ENCODE data around the gene ELAVL2. TPM values are rescaled to one million over a fixed set of nuclear protein-coding genes. Genes with fewer than 3 reads are reported as not detected.
A peak's percentile ranks its signal among the peaks of the same experiment; 100 is the strongest.

Gene ELAVL2
- total RNA-seq, 1 experiment from 2014 or later, result not detected

DNA sequence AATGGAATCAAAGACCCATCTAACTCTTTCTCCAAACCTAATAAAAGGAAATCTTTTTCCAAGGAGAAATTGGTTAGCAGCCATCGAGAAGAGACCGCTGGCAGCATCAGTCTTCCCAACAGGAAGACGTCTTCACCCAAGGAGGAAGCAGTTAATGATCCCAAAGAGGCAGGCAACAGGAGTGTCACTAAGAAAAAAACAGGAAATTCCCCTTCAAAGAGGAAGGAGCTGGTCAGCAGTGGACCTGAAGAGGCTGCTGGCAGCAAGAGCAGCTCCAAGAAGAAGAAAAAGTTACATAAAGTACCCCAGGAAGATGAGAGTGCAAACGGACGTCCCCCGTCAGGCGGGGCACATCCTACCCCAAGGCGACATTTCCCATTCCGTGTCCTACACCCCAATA lies 143.7 kb downstream of the ELAVL2 start:
- in situ Hi-C loops (cut with HindIII; ENCODE audit: low sequenced_read_pairs), result no loop called here
- DNase-seq (ENCODE audit: low spot score), result no peak

DNA sequence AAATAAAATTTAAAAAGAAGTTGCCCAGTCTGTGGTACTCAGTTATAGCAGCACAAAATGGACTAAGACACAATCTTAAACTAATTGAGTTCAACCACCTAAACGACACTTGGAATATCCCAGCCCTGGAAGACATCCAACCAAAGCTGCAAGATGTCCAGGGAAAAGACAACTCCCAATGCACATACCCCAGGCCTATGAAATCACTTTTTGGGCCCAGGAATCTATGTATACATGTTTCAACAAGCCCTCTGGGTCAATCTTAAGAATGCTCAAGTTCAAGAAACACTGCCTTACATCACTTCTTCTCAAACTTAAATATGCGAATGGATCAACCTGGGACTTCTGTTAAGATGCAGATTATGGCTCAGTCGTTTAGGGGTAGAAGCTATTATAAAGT lies 148.6 kb downstream of the ELAVL2 start:
- in situ Hi-C loops (cut with HindIII; ENCODE audit: low sequenced_read_pairs), result no loop called here
- peak; percentile 16 for DNase-seq (ENCODE audit: low spot score)

DNA sequence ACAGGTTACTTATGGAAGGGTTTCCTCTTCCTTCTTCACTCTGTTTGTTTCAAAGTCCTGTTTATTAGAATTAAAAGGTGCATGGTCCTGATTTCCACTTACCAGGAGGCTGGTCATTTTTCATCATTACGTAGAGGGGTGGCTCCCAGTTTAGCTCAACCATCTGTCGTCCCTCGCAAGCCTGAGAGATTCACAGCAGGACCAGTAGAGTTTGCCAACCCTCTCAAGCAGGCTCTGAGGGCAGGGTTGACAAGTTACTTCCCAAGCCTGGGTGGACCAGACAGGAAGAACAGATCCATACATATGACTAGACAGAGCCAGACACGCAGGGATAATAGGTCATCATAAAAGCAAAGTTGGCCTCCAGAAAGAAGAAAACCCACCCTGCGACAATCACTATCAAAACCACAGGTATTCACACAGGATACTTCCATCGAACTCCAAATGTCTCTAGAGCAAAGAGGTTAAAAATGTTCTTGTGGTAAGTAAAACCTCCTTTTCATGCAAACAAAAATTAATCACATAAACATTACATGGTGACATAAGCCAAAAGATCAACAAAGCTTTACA lies 151.9 kb downstream of the ELAVL2 start:
- DNase-seq (ENCODE audit: low spot score), result peak; percentile 98
- in situ Hi-C loops (cut with HindIII; ENCODE audit: low sequenced_read_pairs), result no loop called here

DNA sequence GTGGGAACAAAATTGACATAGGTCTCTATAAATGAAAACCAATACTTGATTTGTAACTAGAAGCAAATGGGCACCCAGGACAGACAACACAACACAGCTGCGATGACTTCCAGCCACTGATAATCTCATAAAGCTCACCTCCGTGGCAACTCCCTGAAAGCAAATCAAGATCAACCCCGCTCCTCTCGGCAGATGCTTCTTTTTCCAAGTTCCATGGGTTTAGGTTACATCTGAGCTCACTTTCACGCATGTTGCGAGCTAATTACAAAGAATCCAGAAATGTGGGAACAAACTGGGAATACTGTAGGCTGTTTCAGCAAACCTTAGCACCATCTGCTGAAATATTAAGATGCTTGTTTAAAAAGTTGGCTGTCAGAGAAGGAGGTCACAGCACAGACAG lies 153.9 kb downstream of the ELAVL2 start:
- in situ Hi-C loops (cut with HindIII; ENCODE audit: low sequenced_read_pairs), result no loop called here
- no peak for DNase-seq (ENCODE audit: low spot score)

DNA sequence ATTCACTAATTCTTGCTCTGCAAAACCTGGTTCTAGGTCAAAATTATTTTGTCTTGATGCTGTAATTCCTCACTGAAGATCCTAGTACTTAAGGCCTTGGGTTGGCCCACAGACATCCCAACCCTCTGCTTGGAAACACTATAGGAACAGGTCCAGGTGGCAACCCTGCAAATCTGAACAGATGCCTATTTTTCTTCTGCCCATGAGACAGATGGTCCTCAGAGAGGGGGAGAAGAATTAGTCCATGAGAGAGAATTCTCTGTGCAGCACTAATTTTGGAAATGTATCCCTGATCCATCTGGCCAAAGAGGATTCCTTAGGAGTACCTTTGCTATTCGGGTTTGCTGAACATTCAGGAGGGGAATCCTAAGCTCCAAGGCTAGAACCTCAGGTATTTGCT lies 156.3 kb downstream of the ELAVL2 start:
- in situ Hi-C loops (cut with HindIII; ENCODE audit: low sequenced_read_pairs), result no loop called here
- peak; percentile 98 for DNase-seq (ENCODE audit: low spot score)

DNA sequence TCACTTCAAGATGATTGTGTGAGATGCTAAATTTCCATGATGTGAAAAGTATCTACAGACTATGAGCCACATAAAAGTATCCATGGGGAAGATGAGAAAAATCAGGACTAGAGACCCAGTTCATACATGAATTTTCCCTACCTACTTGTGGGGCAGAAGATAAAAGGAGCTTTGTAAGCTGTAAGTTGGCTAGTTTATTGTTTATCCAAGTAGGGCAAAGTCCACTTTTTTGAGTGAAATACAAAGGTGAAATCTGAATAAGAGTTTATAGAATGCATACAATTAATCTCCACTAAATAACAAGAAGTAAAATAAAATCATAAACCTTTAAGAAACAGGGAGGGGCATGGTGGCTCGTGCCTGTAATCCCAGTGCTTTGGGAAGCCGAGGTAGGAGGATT lies 160.4 kb downstream of the ELAVL2 start:
- in situ Hi-C loops (cut with HindIII; ENCODE audit: low sequenced_read_pairs), result no loop called here
- no peak for DNase-seq (ENCODE audit: low spot score)

DNA sequence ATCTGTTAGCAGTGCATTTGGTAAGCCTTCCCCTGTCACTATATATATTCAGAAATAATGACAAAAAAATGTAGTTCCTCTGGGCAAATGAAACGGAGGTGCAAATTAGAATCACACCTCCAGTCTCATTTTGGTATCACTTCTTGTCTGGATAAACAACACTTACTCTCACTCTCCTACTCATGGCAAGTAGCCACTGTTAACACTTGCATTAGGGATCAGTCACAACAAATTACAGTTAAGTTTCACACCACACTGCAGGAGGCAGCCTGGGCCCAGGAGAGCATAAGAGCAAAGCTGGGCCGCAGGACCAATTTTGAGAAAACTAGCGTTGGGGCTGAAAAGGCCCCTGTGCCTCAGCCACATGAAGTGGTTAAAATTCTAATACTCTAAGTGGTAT lies 161.0 kb downstream of the ELAVL2 start:
- no peak for DNase-seq (ENCODE audit: low spot score)
- in situ Hi-C loops (cut with HindIII; ENCODE audit: low sequenced_read_pairs), result no loop called here

DNA sequence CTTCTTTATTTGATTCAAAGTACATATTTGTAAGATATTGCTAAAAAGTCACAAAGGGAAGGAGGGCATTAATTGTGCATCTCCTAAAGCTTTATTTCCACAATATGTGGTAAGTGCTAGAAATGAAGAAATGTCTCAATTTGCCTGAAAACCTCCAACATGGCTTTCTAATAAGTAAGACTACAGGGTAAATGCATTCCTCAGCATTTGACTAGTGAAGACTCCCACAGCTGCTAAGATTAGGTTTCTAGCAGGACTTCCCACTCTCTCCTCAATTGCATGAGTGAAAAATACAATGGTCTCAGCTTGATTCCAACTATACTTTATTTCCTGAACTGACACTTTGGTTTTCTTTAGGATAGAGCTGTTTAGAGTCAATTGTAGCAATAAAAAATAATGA lies 162.1 kb downstream of the ELAVL2 start:
- in situ Hi-C loops (cut with HindIII; ENCODE audit: low sequenced_read_pairs), result no loop called here
- no peak for DNase-seq (ENCODE audit: low spot score)

DNA sequence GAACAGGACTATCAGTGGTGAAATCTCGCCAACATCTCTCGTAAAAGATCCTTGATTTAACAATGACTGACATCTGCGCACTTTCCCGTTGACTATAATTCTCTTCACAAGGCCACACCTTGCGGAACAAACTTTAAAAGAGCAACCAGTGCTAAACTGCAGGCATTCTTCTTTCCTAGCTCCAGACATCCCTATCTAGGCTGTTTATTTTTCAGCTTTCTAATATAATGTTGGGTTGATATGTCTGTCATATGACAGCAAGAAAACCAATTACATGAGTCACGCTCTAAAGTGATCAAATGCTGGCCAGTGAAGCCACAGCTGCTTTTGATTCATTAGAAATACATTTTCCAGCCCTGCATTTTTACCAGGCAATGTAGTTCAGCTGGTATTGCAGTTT lies 162.5 kb downstream of the ELAVL2 start:
- in situ Hi-C loops (cut with HindIII; ENCODE audit: low sequenced_read_pairs), result no loop called here
- no peak for DNase-seq (ENCODE audit: low spot score)

DNA sequence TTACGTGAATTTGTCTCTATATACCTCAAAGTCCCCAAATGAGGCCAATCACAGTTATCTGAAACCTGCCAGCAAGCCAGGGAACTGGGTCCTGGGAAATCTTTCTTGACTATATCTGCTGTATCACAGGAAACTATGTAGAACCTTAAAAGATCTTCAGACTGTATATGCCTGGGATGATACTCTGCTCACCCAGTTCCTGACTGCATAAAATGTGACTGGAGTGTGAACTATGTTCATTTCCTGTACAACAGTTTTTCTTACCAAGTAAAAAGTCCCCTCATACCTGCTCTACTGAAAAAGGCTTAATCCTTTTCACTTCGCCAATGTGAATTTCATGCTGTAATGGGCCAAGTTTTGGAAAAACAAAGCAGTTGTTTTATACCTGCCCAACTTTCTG lies 162.9 kb downstream of the ELAVL2 start:
- in situ Hi-C loops (cut with HindIII; ENCODE audit: low sequenced_read_pairs), result no loop called here
- DNase-seq (ENCODE audit: low spot score), result no peak

DNA sequence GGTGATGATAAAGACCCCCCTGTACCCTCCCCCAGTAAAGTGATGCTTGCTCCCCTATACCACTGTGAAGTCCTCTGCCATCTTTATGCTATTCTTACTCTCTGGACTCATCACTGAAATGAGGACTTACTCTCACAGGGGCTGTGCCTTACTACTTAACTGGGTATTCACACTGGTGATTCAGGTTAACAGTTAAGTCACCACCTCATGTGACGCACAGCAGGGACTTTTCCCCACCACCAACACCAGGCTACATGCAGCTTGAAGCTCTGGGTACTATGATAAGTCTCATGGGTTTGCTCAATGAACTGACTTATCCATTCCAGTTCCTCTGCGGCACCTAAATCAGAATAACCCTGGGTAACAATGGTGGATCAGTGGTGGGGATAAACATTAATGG lies 163.7 kb downstream of the ELAVL2 start:
- in situ Hi-C loops (cut with HindIII; ENCODE audit: low sequenced_read_pairs), result no loop called here
- no peak for DNase-seq (ENCODE audit: low spot score)

DNA sequence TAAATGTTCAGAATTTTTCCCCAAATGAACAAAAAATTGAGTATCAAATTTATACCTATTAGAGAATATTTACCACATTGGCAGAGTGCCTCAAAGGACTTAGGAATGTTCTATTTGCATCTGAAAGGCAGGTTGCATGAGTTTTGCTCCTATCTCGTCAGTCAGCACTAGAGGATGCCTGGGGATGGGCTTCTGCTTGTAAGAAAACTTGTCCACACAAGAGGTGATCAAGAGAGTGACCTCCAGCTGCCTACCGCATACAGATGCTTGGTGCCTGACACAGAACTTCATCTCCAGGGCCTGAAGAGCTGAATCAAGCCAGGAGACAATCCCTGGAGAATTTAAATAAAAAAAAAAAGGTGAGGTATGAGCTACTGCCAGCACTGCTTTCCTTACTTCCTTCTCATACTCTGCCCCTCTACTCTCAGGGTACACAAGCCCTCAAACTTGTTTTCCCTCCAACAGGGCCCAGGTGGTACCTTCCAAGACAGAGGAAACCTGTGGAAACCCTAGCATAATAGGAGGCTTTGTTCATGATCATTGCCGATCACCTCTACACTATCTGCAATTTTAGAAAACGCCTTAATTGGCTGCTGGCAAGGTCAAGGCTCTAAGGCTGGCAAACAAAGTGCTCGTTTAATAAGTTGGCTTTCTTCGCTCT lies 166.6 kb downstream of the ELAVL2 start:
- no peak for DNase-seq (ENCODE audit: low spot score)
- in situ Hi-C loops (cut with HindIII; ENCODE audit: low sequenced_read_pairs), result no loop called here

DNA sequence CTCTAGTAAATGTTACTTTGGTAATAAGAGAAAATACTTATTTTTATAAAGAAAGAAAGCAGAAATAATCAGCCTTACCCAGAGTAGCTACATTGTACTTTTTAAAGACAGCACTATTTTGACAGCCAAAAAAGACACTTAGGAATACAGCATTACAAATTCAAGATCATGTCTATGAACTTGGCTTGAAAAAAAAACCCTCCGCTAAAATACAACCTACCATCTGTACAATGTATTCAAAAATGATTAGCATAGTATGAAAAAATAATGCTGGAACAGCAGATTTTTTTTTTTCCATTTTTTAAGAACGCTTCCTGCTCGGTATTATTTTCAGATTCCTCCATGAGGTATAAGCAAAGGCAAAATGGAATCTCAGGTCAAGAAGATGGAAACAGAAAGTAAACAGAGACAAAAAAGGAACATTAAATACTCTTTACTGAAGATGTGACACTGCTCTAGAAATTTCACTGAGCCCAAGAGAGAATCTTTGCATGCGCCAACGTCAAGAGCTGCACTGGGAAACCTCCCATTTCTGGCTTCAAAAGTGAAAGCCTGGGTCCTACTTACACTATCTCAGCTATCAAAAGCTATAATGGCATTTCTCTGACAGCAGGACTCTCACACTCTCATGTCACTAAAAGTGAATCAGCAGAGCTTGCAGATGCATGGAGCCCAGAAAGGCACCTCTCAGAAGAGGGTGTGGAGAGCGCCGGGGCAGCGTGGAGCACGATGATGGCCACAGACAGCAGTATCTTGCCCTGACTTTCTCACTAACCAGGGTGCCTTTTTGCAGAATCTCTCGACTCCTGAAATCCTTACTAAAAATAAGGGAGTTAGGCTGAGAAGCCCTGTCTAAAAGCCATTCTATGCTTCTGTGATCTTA lies 167.4 kb downstream of the ELAVL2 start:
- no peak for DNase-seq (ENCODE audit: low spot score)
- in situ Hi-C loops (cut with HindIII; ENCODE audit: low sequenced_read_pairs), result no loop called here

DNA sequence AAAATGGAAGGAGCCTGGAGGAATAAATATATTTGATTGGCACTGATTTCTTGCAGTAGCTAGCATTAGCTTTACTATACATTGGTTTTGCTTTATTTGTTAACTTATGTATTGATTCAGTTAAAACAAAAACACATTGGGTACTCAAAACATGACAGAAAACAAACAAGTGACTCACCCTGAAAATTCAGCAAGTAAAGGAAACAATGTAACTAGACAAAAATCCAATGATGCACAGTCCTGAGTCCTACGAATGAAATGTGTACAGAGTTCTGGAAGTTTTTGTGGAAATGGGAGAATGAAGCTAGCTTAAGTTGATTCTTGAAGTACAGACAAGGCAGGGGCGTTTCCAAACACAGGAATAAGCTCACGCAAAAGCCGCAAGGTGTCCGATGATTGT lies 175.0 kb downstream of the ELAVL2 start:
- no peak for DNase-seq (ENCODE audit: low spot score)
- in situ Hi-C loops (cut with HindIII; ENCODE audit: low sequenced_read_pairs), result no loop called here

DNA sequence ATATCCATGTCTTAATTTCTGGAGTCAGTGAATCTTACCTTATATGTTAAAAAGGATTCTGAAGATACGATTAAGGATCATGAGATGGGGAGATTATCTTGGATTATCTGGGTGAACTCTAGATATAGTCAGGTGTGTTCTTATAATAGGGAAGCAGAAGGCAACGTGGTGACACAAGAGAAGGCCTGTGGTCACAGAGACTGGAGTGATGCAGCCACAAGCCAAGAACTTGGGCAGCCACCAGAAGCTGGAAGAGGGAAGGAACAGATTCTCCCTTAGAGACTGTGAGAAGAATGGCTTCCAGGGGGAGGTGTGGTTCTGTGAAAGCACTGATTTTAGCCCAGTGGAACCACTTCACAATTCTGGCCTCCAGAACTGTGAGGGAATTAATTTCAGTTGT lies 177.4 kb downstream of the ELAVL2 start:
- in situ Hi-C loops (cut with HindIII; ENCODE audit: low sequenced_read_pairs), result no loop called here
- DNase-seq (ENCODE audit: low spot score), result no peak

DNA sequence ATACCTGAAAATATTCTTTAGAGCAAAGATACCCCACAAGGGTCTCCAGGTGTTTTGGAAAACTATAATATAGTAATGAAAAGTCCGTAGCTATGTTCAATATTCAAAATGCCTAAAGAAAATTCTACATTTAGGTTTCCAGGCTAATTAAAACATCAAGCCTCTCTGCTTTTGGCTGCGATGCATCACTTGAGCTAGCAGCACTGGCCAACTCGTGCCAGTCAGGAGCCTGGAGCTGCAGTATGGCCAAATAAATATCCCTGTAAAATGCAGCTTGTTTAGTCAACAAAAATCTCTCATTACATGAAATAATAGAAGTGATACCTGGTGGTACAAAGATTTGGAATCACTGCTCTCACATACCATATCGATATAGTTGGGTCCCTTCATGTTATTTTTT lies 181.1 kb downstream of the ELAVL2 start:
- peak; percentile 62 for DNase-seq (ENCODE audit: low spot score)

DNA sequence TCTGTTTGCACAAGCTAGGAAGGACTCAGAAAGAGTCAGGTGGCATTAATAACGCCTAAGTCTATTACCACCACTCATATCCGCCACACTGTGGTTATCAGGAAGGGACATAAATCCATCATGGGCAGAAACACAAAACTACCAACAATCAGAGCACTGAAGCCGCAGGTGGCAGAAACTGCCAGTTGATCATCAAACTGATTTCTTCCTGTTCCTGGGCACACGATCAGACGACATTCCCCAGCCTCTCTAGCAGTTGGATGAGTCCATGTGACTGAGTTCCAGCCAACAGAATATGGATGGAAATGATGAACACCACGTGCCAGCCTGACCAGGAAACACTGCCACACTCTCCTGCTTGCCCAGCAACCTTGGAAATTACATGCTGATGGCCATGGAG lies 181.7 kb downstream of the ELAVL2 start:
- peak; percentile 55 for DNase-seq (ENCODE audit: low spot score)
- in situ Hi-C loops (cut with HindIII; ENCODE audit: low sequenced_read_pairs), result no loop called here

More for the DNA sequence above, 181.1 kb downstream of the ELAVL2 start:
- in situ Hi-C loops (cut with HindIII; ENCODE audit: low sequenced_read_pairs), result no loop called here

DNA sequence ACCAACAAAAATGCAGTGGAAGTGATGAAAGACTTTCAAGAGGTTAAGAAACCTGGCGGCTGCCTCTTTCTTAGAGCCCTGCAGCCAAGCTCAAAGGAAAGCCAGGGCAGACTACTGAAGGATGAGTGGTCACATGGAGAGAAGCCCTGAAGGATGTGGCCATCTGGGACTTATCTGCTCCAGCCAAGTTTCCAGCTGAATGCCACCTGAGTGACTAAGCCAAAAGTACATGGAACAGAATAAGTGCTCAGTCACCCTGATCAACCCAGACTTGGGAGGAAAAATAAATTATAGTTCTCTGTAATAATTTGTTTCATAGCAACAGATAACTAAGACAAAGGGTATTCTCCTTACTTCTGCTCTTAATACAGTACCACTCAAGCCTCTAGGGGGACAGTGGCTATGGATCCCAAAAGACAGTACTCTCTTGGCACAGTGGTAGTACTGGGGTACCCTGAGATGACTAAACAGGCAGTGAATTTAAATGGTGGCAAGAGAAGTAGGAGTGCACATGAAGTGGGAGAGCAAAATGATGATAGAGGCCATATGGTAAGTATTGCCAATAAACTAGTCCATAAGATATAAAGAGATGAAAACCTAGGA lies 182.3 kb downstream of the ELAVL2 start:
- in situ Hi-C loops (cut with HindIII; ENCODE audit: low sequenced_read_pairs), result no loop called here
- peak; percentile 35 for DNase-seq (ENCODE audit: low spot score)
